PC-3 (cell line): ENCODE measurements around the gene CHKB. TPM values are rescaled to one million over a fixed set of nuclear protein-coding genes. Genes with fewer than 3 reads are reported as not detected.

ENCODE experiments used
- ATAC-seq: fragments of 200-7000 bp; cut with Tn5 transposase; 2 replicates; pipeline ENCODE4 v1.9.1; 2020; ENCODE audit warnings: mild to moderate bottlenecking, moderate library complexity
- BruUV-seq: library from RNA; stranded (reverse); fragments of 400-500 nt; replicated peaks from 2 replicates; lab custom pipeline; 2021; lab: Mats Ljungman, UMichigan
- CTCF ChIA-PET: fragments of 300-600 bp; sonication (Branson Sonifier 250); formaldehyde crosslinking; loops from one replicate; lab custom pipeline; 2022; ENCODE audit warnings: antibody characterized with exemption; lab: Charles Lee
- POLR2A ChIA-PET: fragments of 300-600 bp; sonication (Branson Sonifier 250); formaldehyde crosslinking; loops from one replicate; lab custom pipeline; 2022; ENCODE audit warnings: antibody characterized with exemption; ENCODE audit not compliant: unreplicated experiment; lab: Charles Lee
- DNase-seq: peaks from one replicate; pipeline ENCODE4 v3.0.0-alpha.2; 2015
- H2AFZ ChIP-seq: fragments of 300-600 bp; sonication (generic); 2 replicates; pipeline ENCODE4 v1.6.0; 2016; ENCODE audit warnings: antibody characterized with exemption, low read length
- H3F3A ChIP-seq: fragments of 300-600 bp; sonication (generic); one replicate; pipeline ENCODE4 v1.6.0; 2017; ENCODE audit warnings: antibody characterized with exemption, low read length, control low read depth, mild to moderate bottlenecking; ENCODE audit not compliant: unreplicated experiment
- H3K27ac ChIP-seq: fragments of 300-600 bp; sonication (generic); 2 replicates; pipeline ENCODE4 v1.5.1; 2016; ENCODE audit warnings: mild to moderate bottlenecking, low read length
- H3K27me3 ChIP-seq: fragments of 300-600 bp; sonication (generic); 2 replicates; pipeline ENCODE4 v1.6.1; 2016; ENCODE audit warnings: low read length, mixed read lengths
- H3K36me3 ChIP-seq: fragments of 300-600 bp; sonication (generic); 2 replicates; pipeline ENCODE4 v1.6.1; 2016; ENCODE audit warnings: low read depth, mixed run types, low read length, mixed read lengths
- H3K4me1 ChIP-seq: fragments of 300-600 bp; sonication (generic); 2 replicates; pipeline ENCODE4 v1.5.1; 2016; ENCODE audit warnings: low read length; ENCODE audit not compliant: insufficient read depth
- H3K4me2 ChIP-seq: fragments of 300-600 bp; sonication (generic); 2 replicates; pipeline ENCODE4 v1.6.0; 2016; ENCODE audit warnings: low read length
- H3K4me3 ChIP-seq: fragments of 300-600 bp; sonication (generic); 2 replicates; pipeline ENCODE4 v1.5.1; 2016; ENCODE audit warnings: mild to moderate bottlenecking, low read length, mixed read lengths
- H3K79me2 ChIP-seq: fragments of 300-600 bp; sonication (generic); 2 replicates; pipeline ENCODE4 v1.6.1; 2017; ENCODE audit warnings: low read length, mixed read lengths
- H3K9ac ChIP-seq: fragments of 300-600 bp; sonication (generic); 2 replicates; pipeline ENCODE4 v1.6.0; 2016; ENCODE audit warnings: mild to moderate bottlenecking, low read length
- H3K9me2 ChIP-seq: fragments of 300-600 bp; sonication (generic); replicated peaks from 2 replicates; pipeline ENCODE4 v1.6.1; 2016; ENCODE audit warnings: mixed run types, low read length, mixed read lengths
- H3K9me3 ChIP-seq: fragments of 300-600 bp; sonication (generic); 2 replicates; pipeline ENCODE4 v1.6.1; 2016; ENCODE audit warnings: low read length, mixed read lengths
- H4K20me1 ChIP-seq: fragments of 300-600 bp; sonication (generic); 2 replicates; pipeline ENCODE4 v1.6.1; 2016; ENCODE audit warnings: low read length, mixed read lengths
- CTCF ChIP-seq: fragments of 300-600 bp; sonication (generic); conservative IDR thresholded peaks from 2 replicates; pipeline ENCODE4 v1.5.1; 2017; ENCODE audit warnings: antibody characterized with exemption, low read depth, mild to moderate bottlenecking, low read length
- EZH2 ChIP-seq: fragments of 300-600 bp; sonication (generic); IDR thresholded peaks from one replicate; pipeline ENCODE4 v1.6.1; 2017; ENCODE audit warnings: antibody characterized with exemption, mild to moderate bottlenecking, low read length; ENCODE audit not compliant: unreplicated experiment
- EZH2phosphoT487 ChIP-seq: fragments of 300-600 bp; sonication (generic); IDR thresholded peaks from 2 replicates; pipeline ENCODE4 v1.6.1; 2018; ENCODE audit warnings: mild to moderate bottlenecking, antibody characterized with exemption, low read length, borderline replicate concordance
- intact Hi-C: fragments of 100-400 bp; cut with micrococcal nuclease; formaldehyde crosslinking; loops from 2 replicates; pipeline ENCODE4 v1.9.0; 2023
- total RNA-seq: library from RNA; depleted of rRNA; stranded (reverse); fragments of >200 nt; gene quantifications from 2 replicates; pipeline ENCODE4 v1.2.3, GENCODE V29; 2014

Gene CHKB
- total RNA-seq, 1 experiment from 2014 or later: 31.5 TPM

GRCh38 chr22:50606946-50607658 is 24.5 kb upstream of the CHKB start:
- H3K9me2 ChIP-seq: no peaks in the 10 kb centered on the region
- no peaks in the 10 kb centered on the region for H4K20me1 ChIP-seq
- no peak for DNase-seq
- no peaks in the 10 kb centered on the region for H3K4me1 ChIP-seq
- no peak overlapping the region for H3K27ac ChIP-seq
- ChIA-PET POLR2A (no interaction called here), CTCF (no interaction called here)
- H2AFZ ChIP-seq: no peak overlapping the region
- no peaks in the 10 kb centered on the region for H3K79me2 ChIP-seq
- no peaks in the 10 kb centered on the region for H3K9me3 ChIP-seq
- H3K4me3 ChIP-seq: no peak overlapping the region
- no peaks in the 10 kb centered on the region for H3K27me3 ChIP-seq
- H3K9ac ChIP-seq: no peak overlapping the region
- H3K4me2 ChIP-seq: no peak overlapping the region
- TF ChIP-seq CTCF (no peak), EZH2 (no peak), EZH2phosphoT487 (no peak)
- H3F3A ChIP-seq: no peaks in the 10 kb centered on the region
- ATAC-seq: no peak
- BruUV-seq: no TSS peak
- intact Hi-C loops: no loop called here
- H3K36me3 ChIP-seq: no peaks in the 10 kb centered on the region

- no peaks in the 10 kb centered on the region for H3K36me3 ChIP-seq
- no peak overlapping the region for H3K4me3 ChIP-seq
- H3F3A ChIP-seq: no peaks in the 10 kb centered on the region
- CTCF ChIA-PET: no interaction called here
- BruUV-seq: no TSS peak
- no peaks in the 10 kb centered on the region for H3K4me1 ChIP-seq
- no peak overlapping the region for H3K27ac ChIP-seq
- H3K9me3 ChIP-seq: no peaks in the 10 kb centered on the region
- H3K9me2 ChIP-seq: no peaks in the 10 kb centered on the region
- no peak overlapping the region for H3K9ac ChIP-seq
- ATAC-seq (no peak), DNase-seq (no peak)
- TF ChIP-seq CTCF (no peak), EZH2 (no peak), EZH2phosphoT487 (no peak)
- no peaks in the 10 kb centered on the region for H3K27me3 ChIP-seq
- POLR2A ChIA-PET: no interaction called here
- H2AFZ ChIP-seq: no peak overlapping the region
- no peak overlapping the region for H3K4me2 ChIP-seq
- no peaks in the 10 kb centered on the region for H3K79me2 ChIP-seq
- intact Hi-C loops: no loop called here
- H4K20me1 ChIP-seq: no peaks in the 10 kb centered on the region
Measured at GRCh38 chr22:50606165-50606945, 23.7 kb upstream of the CHKB start.
